PC-9 (cell line): ENCODE data around the gene CCNC. TPM values are rescaled to one million over a fixed set of nuclear protein-coding genes. Genes with fewer than 3 reads are reported as not detected.
"Not testable (repeated sequence)": the region's sequence is repeated elsewhere in the genome, so short reads cannot be mapped to it uniquely, and the experiment has no call there.

ENCODE experiments used
- BruUV-seq: library from RNA; stranded (reverse); fragments of 400-500 nt; replicated peaks from 2 replicates; lab custom pipeline; 2021; lab: Mats Ljungman, UMichigan
- CTCF ChIA-PET: fragments of 300-600 bp; sonication (Branson Sonifier 250); formaldehyde crosslinking; loops from one replicate; lab custom pipeline; 2022; ENCODE audit warnings: antibody characterized with exemption; lab: Charles Lee
- POLR2A ChIA-PET: fragments of 300-600 bp; sonication (Branson Sonifier 250); formaldehyde crosslinking; loops from one replicate; lab custom pipeline; 2022; ENCODE audit warnings: antibody characterized with exemption; ENCODE audit not compliant: unreplicated experiment; lab: Charles Lee
- DNase-seq, 2 experiments: peaks; one replicate each; pipeline versions ENCODE4 v3.0.0 to v3.0.0-alpha.2; 2015 to 2022; ENCODE audit warnings: mixed read lengths in 1 of 2
- H2AFZ ChIP-seq: fragments of 200-600 bp; sonication (generic); 2 replicates; pipeline ENCODE4 v1.8.1; 2017; ENCODE audit warnings: antibody characterized with exemption
- H3F3A ChIP-seq: fragments of 200-600 bp; sonication (generic); 2 replicates; pipeline ENCODE4 v1.8.1; 2017; ENCODE audit warnings: antibody characterized with exemption, mild to moderate bottlenecking, low read depth; ENCODE audit not compliant: insufficient read depth
- H3K27ac ChIP-seq: fragments of 200-600 bp; sonication (generic); 2 replicates; pipeline ENCODE4 v1.6.1; 2016; ENCODE audit warnings: mixed run types
- H3K27me3 ChIP-seq: fragments of 200-600 bp; sonication (generic); 2 replicates; pipeline ENCODE4 v1.6.1; 2016; ENCODE audit warnings: low read depth, mixed run types; ENCODE audit not compliant: insufficient read depth
- H3K36me3 ChIP-seq: fragments of 200-600 bp; sonication (generic); 2 replicates; pipeline ENCODE4 v1.6.1; 2016; ENCODE audit warnings: low read depth, mixed run types
- H3K4me1 ChIP-seq: fragments of 200-600 bp; sonication (generic); replicated peaks from 2 replicates; pipeline ENCODE4 v1.6.1; 2016; ENCODE audit warnings: mixed run types; ENCODE audit not compliant: insufficient read depth
- H3K4me2 ChIP-seq: fragments of 200-600 bp; sonication (generic); 2 replicates; pipeline ENCODE4 v1.6.1; 2017; ENCODE audit warnings: mixed run types
- H3K4me3 ChIP-seq: fragments of 200-600 bp; sonication (generic); 2 replicates; pipeline ENCODE4 v1.6.1; 2016; ENCODE audit warnings: mixed run types
- H3K79me2 ChIP-seq: fragments of 200-600 bp; sonication (generic); 2 replicates; pipeline ENCODE4 v1.6.1; 2017; ENCODE audit warnings: low read depth, mixed run types
- H3K9me2 ChIP-seq: fragments of 200-600 bp; sonication (generic); 2 replicates; pipeline ENCODE4 v1.8.1; 2017; ENCODE audit warnings: mild to moderate bottlenecking; ENCODE audit not compliant: insufficient read depth
- H3K9me3 ChIP-seq: fragments of 200-600 bp; sonication (generic); 2 replicates; pipeline ENCODE4 v1.8.1; 2016; ENCODE audit warnings: low read depth; ENCODE audit not compliant: insufficient read depth
- H4K20me1 ChIP-seq: fragments of 200-600 bp; sonication (generic); 2 replicates; pipeline ENCODE4 v1.8.1; 2017; ENCODE audit not compliant: insufficient read depth
- EZH2 ChIP-seq: fragments of 200-600 bp; sonication (generic); IDR thresholded peaks from 2 replicates; pipeline ENCODE4 v1.8.0; 2017; ENCODE audit warnings: antibody characterized with exemption, low read depth
- intact Hi-C: fragments of 100-400 bp; cut with micrococcal nuclease; formaldehyde crosslinking; loops from one replicate; pipeline ENCODE4 v1.10.0; 2022; ENCODE audit not compliant: unreplicated experiment
- total RNA-seq: library from RNA; stranded (reverse); gene quantifications from 2 replicates; pipeline ENCODE4 v1.2.3, GENCODE V29; 2021
- TF ChIP-seq, protein P1 (sequence below): fragments of 200-600 bp; sonication (generic); conservative IDR thresholded peaks from 2 replicates; pipeline ENCODE4 v1.6.1; 2017; ENCODE audit warnings: mixed run types, antibody characterized with exemption, mild to moderate bottlenecking, moderate library complexity

Gene CCNC
- total RNA-seq, 1 experiment from 2014 or later, result 83.7 TPM

GRCh38 chr6:99604166-99605073, 36.0 kb upstream of the CCNC start:
- intact Hi-C loops, result no loop called here
- no peaks in the 10 kb centered on the region for H3K9me3 ChIP-seq
- no peaks in the 10 kb centered on the region for H3K79me2 ChIP-seq
- TF ChIP-seq, protein P1, sequence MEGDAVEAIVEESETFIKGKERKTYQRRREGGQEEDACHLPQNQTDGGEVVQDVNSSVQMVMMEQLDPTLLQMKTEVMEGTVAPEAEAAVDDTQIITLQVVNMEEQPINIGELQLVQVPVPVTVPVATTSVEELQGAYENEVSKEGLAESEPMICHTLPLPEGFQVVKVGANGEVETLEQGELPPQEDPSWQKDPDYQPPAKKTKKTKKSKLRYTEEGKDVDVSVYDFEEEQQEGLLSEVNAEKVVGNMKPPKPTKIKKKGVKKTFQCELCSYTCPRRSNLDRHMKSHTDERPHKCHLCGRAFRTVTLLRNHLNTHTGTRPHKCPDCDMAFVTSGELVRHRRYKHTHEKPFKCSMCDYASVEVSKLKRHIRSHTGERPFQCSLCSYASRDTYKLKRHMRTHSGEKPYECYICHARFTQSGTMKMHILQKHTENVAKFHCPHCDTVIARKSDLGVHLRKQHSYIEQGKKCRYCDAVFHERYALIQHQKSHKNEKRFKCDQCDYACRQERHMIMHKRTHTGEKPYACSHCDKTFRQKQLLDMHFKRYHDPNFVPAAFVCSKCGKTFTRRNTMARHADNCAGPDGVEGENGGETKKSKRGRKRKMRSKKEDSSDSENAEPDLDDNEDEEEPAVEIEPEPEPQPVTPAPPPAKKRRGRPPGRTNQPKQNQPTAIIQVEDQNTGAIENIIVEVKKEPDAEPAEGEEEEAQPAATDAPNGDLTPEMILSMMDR, result no peak
- no peak for TF ChIP-seq EZH2
- no peaks in the 10 kb centered on the region for H3K36me3 ChIP-seq
- H3K27me3 ChIP-seq, result 0 out of 2 replicates have a peak, but pooled peaks cover 3% of the 10 kb centered on the region
- no peaks in the 10 kb centered on the region for H3K9me2 ChIP-seq
- no peak for DNase-seq
- H3K4me2 ChIP-seq, result no peak overlapping the region
- no peak overlapping the region for H2AFZ ChIP-seq
- H3K4me1 ChIP-seq, result no peaks in the 10 kb centered on the region
- no peaks in the 10 kb centered on the region for H3F3A ChIP-seq
- CTCF ChIA-PET, result no interaction called here
- POLR2A ChIA-PET, result no interaction called here
- no TSS peak for BruUV-seq
- H3K4me3 ChIP-seq, result no peak overlapping the region
- no peak overlapping the region for H3K27ac ChIP-seq
- H4K20me1 ChIP-seq, result no peaks in the 10 kb centered on the region

GRCh38 chr6:99603421-99604165, 35.1 kb upstream of the CCNC start:
- Histone ChIP-seq H3K36me3 (no peaks in the 10 kb centered on the region), H3K79me2 (no peaks in the 10 kb centered on the region), H2AFZ (no peak overlapping the region), H3K27me3 (0 out of 2 replicates have a peak, but pooled peaks cover 3% of the 10 kb centered on the region), H4K20me1 (no peaks in the 10 kb centered on the region), H3K4me3 (no peak overlapping the region), H3K9me2 (no peaks in the 10 kb centered on the region), H3F3A (no peaks in the 10 kb centered on the region), H3K4me2 (no peak overlapping the region), H3K9me3 (no peaks in the 10 kb centered on the region), H3K4me1 (no peaks in the 10 kb centered on the region), H3K27ac (no peak overlapping the region)
- TF ChIP-seq, protein P1, result no peak
- no peak for TF ChIP-seq EZH2
- no TSS peak for BruUV-seq
- intact Hi-C loops, result no loop called here
- ChIA-PET CTCF (no interaction called here), POLR2A (no interaction called here)
- DNase-seq, result no peak

DNA sequence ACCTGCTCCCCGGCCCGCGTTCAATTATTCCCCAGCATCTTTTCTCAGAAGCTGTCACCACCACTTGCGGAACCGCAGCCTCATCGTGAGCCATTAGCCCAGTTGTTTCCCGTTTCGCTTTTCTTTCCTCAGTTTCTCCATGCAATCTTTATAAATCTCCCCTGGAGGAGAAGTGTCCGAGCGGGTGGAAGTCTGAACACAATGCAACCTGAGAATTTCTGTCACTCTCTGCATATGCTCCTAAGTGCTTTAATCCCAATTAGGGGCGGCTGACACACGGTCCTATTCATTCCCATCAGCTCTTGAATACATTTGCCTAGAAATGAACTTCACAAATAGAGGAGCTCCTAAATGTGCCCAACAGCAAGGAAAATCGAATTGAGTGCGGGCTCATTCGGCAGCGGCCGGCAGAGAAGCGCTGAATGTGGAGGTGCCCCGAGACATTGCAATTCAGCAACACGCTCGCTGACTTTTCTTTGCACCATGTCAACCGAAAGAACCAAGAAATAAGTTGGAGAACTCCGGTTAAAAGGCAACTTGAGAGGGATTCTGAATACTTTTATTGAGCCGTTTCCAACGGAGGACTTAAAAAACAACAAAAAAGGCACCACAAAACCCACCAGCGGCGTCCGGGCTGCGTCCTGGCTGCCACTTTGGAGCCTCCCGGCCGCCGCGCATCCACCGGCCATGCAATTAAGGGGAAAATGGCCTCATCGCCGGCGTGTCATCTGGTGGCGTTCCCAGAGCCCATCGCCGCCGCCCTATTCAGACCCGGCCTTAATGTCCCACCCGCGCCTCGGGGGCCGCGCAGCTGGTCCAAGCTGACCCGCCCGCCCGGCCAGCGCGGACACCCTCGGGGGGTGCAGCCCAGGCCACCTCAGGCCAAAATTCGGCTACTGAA, 34.3 kb upstream of the CCNC start:
- CTCF ChIA-PET, result no interaction called here
- Histone ChIP-seq H3K36me3 (no peaks in the 10 kb centered on the region), H3K9me2 (no peaks in the 10 kb centered on the region), H3K9me3 (no peaks in the 10 kb centered on the region), H2AFZ (no peak overlapping the region), H3K4me2 (no peak overlapping the region), H4K20me1 (no peaks in the 10 kb centered on the region), H3K27ac (no peak overlapping the region), H3F3A (no peaks in the 10 kb centered on the region), H3K4me3 (no peak overlapping the region), H3K4me1 (no peaks in the 10 kb centered on the region), H3K27me3 (0 out of 2 replicates have a peak, but pooled peaks cover 3% of the 10 kb centered on the region), H3K79me2 (no peaks in the 10 kb centered on the region)
- no TSS peak for BruUV-seq
- POLR2A ChIA-PET, result no interaction called here
- DNase-seq, result no peak
- TF ChIP-seq, protein P1, result no peak
- TF ChIP-seq EZH2, result no peak
- intact Hi-C loops, result no loop called here

DNA sequence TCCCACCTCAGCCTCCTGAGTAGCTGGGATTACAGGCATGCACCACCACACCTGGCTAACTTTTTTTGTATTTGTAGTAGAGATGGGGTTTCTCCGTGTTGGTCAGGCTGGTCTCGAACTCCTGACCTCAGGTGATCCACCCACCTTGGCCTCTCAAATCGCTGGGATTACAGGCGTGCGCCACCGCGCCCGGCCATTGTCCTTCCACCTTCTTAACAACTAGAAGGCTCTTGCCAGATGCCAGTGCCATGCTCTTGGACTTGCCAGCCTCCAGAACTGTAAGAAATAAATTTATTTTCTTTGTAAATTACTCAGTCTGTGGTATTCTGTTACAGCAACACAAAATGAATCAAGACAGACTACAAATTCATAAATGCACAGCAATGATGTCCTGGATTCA, 26.2 kb upstream of the CCNC start:
- BruUV-seq, H3K36me3 ChIP-seq, H3K27ac ChIP-seq, H3K4me1 ChIP-seq, H3K27me3 ChIP-seq, H3K79me2 ChIP-seq, H2AFZ ChIP-seq, H3K9me3 ChIP-seq, POLR2A ChIA-PET, H3K9me2 ChIP-seq, intact Hi-C loops, H3K4me3 ChIP-seq, DNase-seq, CTCF ChIA-PET, H3K4me2 ChIP-seq, H4K20me1 ChIP-seq, H3F3A ChIP-seq: not testable (repeated sequence)
